GM20000 (cell line): ENCODE data around the gene DIDO1.
"Not testable (repeated sequence)": the region's sequence is repeated elsewhere in the genome, so short reads cannot be mapped to it uniquely, and the experiment has no call there.

Source experiments
- DNase-seq: peaks from one replicate; pipeline ENCODE4 v3.0.0; 2012; ENCODE audit warnings: low spot score
- TF ChIP-seq, protein P1 (sequence below): IDR thresholded peaks from 2 replicates; pipeline ENCODE4 v1.5.1; 2012; ENCODE audit warnings: mild to moderate bottlenecking, control low read depth; ENCODE audit errors: extremely low read depth, missing control alignments

Gene DIDO1

DNA sequence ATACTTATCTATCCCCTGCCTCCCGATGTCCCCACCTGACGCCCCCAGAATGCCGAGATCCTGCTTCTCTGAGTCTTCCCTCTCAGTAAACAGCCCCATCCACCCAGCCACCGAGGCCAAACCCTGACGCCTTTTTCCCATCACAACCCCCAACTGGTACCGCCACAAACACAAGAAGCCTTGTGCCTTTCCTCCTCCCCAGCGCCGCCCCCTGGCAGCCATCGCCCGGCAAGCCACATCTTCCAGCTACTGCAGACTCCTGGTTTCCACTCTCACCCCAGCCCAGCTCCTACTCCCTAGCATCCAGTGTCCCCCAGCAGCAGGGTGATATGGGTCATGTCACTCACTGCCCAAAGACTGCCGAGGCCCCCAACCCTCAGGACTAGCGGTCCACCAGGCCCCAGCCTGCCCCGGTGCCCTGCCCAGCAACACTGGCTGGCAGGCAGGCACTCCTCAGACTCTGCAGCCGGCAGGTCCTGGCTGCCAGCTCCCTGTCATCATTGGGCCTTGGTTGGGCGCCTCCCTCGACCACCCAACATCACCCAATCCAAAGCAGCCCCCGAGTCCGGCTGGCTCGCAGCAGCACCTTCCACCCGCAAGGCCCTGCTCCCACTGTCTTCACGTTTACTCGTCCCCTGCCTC lies 75.9 kb downstream of the DIDO1 start:
- TF ChIP-seq, protein P1, sequence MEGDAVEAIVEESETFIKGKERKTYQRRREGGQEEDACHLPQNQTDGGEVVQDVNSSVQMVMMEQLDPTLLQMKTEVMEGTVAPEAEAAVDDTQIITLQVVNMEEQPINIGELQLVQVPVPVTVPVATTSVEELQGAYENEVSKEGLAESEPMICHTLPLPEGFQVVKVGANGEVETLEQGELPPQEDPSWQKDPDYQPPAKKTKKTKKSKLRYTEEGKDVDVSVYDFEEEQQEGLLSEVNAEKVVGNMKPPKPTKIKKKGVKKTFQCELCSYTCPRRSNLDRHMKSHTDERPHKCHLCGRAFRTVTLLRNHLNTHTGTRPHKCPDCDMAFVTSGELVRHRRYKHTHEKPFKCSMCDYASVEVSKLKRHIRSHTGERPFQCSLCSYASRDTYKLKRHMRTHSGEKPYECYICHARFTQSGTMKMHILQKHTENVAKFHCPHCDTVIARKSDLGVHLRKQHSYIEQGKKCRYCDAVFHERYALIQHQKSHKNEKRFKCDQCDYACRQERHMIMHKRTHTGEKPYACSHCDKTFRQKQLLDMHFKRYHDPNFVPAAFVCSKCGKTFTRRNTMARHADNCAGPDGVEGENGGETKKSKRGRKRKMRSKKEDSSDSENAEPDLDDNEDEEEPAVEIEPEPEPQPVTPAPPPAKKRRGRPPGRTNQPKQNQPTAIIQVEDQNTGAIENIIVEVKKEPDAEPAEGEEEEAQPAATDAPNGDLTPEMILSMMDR = no peak

DNA sequence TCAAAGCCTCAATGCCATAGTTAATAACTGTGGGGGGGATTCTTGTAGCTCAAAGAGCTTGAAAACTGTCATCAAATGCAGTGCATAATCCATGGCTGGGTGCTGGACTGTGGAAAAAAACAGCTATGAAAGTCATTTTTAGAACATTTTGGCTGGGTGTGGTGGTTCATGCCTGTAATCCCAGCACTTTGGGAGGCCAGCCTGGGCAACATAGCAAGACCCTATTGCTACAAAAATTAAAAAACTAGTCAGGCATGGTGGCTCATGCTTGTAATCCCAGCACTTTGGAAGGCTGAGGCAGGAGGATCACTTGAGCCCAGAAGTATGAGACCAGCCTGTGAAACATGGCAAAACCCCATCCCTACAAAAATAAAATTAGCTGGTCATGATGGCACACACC lies 76.9 kb downstream of the DIDO1 start:
- TF ChIP-seq, protein P1 = no peak
- DNase-seq = no peak

More for the DNA sequence above, 75.9 kb downstream of the DIDO1 start:
- DNase-seq = no peak

DNA sequence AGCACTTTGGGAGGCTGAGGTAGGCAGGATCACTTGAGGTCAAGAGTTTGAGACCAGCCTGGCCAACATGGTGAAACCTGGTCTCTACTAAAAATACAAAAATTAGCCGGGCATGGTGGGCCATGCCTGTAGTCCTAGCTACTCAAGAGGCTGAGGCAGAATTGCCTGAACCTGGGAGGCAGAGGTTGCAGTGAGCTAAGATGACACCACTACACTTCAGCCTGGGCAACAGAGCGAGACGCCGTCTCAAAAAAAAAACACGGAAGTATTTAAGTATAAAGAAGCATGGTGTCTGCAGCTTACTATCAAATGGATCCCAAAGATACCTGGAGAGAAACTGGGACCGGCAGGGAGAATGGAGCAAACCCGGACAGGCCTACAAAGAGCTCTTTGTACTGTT lies 77.4 kb downstream of the DIDO1 start:
- not testable (repeated sequence) for DNase-seq

DNA sequence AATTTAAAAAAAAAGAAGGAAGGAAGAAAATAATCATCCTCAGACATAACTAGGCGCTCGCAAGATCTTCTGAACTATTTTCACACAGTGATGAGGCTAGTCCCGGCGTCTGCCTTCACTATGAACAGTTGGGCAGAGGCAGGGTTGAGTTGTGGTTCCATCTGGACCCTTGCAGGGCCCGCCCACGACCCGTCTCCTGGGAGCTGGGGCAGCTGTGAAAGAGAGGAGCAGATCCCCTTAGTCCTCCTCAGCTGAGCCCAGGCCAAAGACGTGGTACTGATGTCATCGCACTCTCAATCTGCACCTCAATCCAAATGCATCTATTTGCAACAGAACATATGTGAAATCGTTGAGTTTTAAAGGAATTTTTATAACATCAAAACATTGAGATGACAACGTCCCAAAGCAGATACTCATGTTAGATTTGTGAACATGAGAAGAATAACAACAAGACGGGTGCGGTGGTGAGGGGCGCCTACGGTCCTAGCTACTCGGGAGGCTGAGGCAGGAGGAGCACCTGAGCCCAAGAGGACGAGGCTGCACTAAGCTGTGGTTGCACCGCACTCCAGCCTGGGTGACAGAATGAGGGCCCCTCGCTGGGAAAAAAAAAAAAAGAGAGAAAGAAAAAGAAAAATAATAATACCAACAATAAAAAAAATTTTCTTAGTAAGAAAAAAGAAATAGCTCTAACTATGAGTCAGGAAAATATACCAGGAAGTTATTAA lies 80.0 kb downstream of the DIDO1 start:
- DNase-seq = no peak
- TF ChIP-seq, protein P1 = no peak

DNA sequence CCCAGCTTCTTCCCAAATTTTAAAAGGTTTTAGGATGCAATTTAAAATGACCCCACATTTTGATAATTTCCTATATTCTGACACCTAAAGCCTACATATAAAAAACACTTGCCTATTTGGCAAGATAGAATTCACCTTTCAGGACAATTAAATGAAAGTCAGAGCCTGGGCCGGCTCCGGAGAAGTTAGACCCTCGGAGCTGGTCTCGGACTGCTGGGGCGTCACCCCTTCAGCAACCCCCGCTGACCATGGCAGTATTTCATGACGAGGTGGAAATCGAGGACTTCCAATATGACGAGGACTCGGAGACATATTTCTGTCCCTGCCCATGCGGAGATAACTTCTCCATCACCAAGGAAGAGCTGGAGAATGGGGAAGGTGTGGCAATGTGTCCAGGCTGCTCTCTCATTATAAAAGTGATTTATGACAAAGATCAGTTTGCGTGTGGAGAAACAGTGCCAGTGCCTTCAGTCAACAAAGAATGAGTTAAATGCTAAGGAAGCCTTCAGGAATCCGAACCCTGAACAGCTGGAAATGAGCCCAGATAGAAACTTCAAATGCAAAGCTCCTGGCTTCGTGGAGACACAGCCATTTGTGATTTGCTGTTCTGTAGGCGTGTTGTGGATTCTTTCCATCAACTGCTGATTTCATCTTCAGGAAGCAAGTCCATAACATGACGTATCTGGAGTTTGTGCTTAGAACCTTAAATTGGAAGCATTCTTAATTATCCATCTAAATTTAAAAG lies 80.7 kb downstream of the DIDO1 start:
- DNase-seq = no peak
- TF ChIP-seq, protein P1 = no peak

DNA sequence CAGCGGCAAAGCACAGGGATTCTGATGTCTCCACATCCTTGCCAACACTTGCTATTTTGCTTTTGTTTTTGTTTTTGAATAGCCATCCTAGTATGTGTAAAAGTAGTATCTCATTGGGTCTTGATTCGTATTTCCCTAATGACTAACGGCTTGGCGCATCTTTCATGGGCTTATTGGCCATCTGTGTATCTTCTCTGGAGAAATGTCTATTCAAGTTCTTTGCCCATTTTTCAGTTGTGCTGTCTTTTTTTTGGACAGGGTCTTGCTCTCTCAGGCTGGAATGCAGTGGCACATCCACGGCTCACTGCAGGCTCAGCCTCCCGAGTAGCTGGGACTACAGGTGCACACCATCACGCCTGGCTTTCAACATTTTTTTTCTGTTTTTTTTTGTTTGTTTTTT lies 82.1 kb downstream of the DIDO1 start:
- no peak for DNase-seq
- TF ChIP-seq, protein P1 = no peak

DNA sequence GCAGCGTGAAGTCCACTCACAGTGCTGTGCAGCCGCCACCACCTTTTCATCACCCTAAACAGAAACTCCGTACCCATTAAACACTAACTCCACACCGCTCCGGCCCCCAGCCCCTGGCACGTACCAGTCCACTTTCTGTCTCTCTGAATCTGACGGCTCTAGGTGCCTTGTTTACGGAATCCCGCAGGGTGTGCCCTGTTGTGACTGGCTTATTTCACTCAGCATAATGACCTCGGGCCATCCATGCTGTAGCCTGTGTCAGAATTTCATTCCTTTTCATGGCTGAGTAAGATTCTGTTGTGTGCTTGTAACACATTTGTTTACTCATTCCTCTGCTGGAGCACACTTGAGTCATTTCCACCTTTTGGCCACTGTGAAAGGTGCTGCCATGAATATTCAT lies 82.6 kb downstream of the DIDO1 start:
- DNase-seq = no peak
- TF ChIP-seq, protein P1 = no peak
